OCI-LY1 (cell line): ENCODE data around the gene CLRN3.

Experiments used
- H2AFZ ChIP-seq: fragments of 200-600 bp; sonication (generic), shearing (Covaris generic); 2 replicates; pipeline ENCODE4 v1.6.0; 2014; ENCODE audit warnings: antibody characterized with exemption, mild to moderate bottlenecking, low read length
- H3F3A ChIP-seq: fragments of 200-600 bp; sonication (generic), shearing (Covaris generic); 2 replicates; pipeline ENCODE4 v1.6.0; 2014; ENCODE audit warnings: mild to moderate bottlenecking, antibody characterized with exemption, low read length, moderate library complexity; ENCODE audit not compliant: insufficient read depth
- H3K27ac ChIP-seq: fragments of 200-600 bp; sonication (generic); 2 replicates; pipeline ENCODE4 v1.5.1; 2014; ENCODE audit warnings: low read length, mixed run types, mild to moderate bottlenecking, low read depth; ENCODE audit not compliant: poor library complexity, severe bottlenecking
- H3K27me3 ChIP-seq: fragments of 200-600 bp; sonication (generic); 2 replicates; pipeline ENCODE4 v1.6.0; 2014; ENCODE audit warnings: antibody characterized with exemption, mild to moderate bottlenecking, low read length, moderate library complexity; ENCODE audit not compliant: insufficient read depth
- H3K36me3 ChIP-seq: fragments of 200-600 bp; sonication (generic); 2 replicates; pipeline ENCODE4 v1.6.1; 2014; ENCODE audit warnings: mild to moderate bottlenecking, antibody characterized with exemption, low read length, moderate library complexity, mixed read lengths; ENCODE audit not compliant: insufficient read depth
- H3K4me1 ChIP-seq: fragments of 200-600 bp; sonication (generic); 2 replicates; pipeline ENCODE4 v1.5.1; 2014; ENCODE audit warnings: mild to moderate bottlenecking, low read length, moderate library complexity; ENCODE audit not compliant: insufficient read depth, severe bottlenecking
- H3K4me2 ChIP-seq: fragments of 200-600 bp; sonication (generic), shearing (Covaris generic); 2 replicates; pipeline ENCODE4 v1.6.1; 2014; ENCODE audit warnings: low read length
- H3K4me3 ChIP-seq: fragments of 200-600 bp; sonication (generic); 2 replicates; pipeline ENCODE4 v1.5.1; 2014; ENCODE audit warnings: low read length, low read depth, mild to moderate bottlenecking, mixed read lengths; ENCODE audit not compliant: poor library complexity, severe bottlenecking
- H3K79me2 ChIP-seq: fragments of 200-600 bp; shearing (Covaris generic); 2 replicates; pipeline ENCODE4 v1.6.1; 2016; ENCODE audit warnings: mixed run types, low read length, mixed read lengths; ENCODE audit not compliant: insufficient read depth
- H3K9ac ChIP-seq: fragments of 200-600 bp; sonication (generic), shearing (Covaris generic); 2 replicates; pipeline ENCODE4 v1.6.1; 2014; ENCODE audit warnings: mild to moderate bottlenecking, low read length, mixed read lengths
- H3K9me2 ChIP-seq: fragments of 200-600 bp; sonication (generic), shearing (Covaris generic); 2 replicates; pipeline ENCODE4 v1.6.1; 2014; ENCODE audit warnings: low read depth, mild to moderate bottlenecking, low read length, mixed read lengths
- H3K9me3 ChIP-seq: fragments of 200-600 bp; shearing (Covaris generic); 2 replicates; pipeline ENCODE4 v1.6.1; 2014; ENCODE audit warnings: low read length, mixed read lengths
- H4K20me1 ChIP-seq: fragments of 200-600 bp; sonication (generic), shearing (Covaris generic); 2 replicates; pipeline ENCODE4 v1.6.0; 2016; ENCODE audit warnings: mild to moderate bottlenecking, low read length; ENCODE audit not compliant: insufficient read depth
- CTCF ChIP-seq: fragments of 200-600 bp; sonication (generic), shearing (Covaris generic); IDR thresholded peaks from 2 replicates; pipeline ENCODE4 v1.5.1; 2017; ENCODE audit warnings: mild to moderate bottlenecking, antibody characterized with exemption, low read length, moderate library complexity, mixed read lengths
- EZH2 ChIP-seq: fragments of 200-600 bp; sonication (generic), shearing (Covaris generic); IDR thresholded peaks from 2 replicates; pipeline ENCODE4 v1.8.0; 2017; ENCODE audit warnings: borderline replicate concordance, mixed run types, mild to moderate bottlenecking, antibody characterized with exemption, low read length, moderate library complexity, mixed read lengths

The CLRN3 gene

DNA sequence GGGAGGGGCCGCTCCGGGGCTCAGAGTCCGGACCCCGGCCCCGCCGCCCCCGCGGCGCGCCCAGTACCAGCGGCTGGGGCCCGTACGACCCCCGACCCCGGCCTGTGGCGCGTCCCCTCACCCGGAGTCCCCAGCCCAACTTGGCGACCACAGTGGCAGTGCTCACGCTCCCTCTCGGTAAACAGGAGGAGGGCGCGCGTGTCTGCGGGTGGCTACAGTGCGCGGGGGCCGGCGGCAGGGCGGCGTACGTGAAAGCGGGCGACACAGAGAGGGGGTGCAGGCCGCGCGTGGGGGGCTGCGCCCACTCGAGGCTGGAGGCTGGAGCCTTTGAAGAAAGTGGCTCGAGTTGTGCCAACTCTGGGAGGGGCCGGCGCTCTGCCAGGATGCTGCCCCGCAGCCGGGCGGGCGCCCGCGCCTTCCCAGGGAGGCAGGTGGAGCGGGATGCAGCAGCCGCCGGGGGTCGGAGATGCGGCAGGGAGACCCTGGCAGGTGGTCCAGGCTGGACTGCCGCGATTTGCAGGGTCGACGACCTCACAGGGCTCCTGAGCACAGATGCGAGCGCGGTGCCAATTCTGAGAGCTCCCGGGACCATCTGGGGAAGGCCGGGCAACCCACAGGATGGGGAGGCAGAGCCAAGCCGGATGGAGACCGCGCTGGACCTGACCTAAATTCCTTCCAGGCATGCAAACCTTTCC is 14.8 kb upstream of the CLRN3 start:
- no peak overlapping the region for H3K4me3 ChIP-seq
- no peaks in the 10 kb centered on the region for H3K79me2 ChIP-seq
- no peak overlapping the region for H3K4me2 ChIP-seq
- no peaks in the 10 kb centered on the region for H3K9me3 ChIP-seq
- TF ChIP-seq EZH2 (no peak), CTCF (no peak)
- no peaks in the 10 kb centered on the region for H3K9me2 ChIP-seq
- no peak overlapping the region for H3K27ac ChIP-seq
- H3K9ac ChIP-seq, result no peak overlapping the region
- H3F3A ChIP-seq, result no peaks in the 10 kb centered on the region
- H4K20me1 ChIP-seq, result no peaks in the 10 kb centered on the region
- H3K4me1 ChIP-seq, result no peaks in the 10 kb centered on the region
- no peaks in the 10 kb centered on the region for H3K27me3 ChIP-seq
- no peak overlapping the region for H2AFZ ChIP-seq
- no peaks in the 10 kb centered on the region for H3K36me3 ChIP-seq

GRCh38 chr10:127906548-127907377 is 14.0 kb upstream of the CLRN3 start, which contains the start of gene PTPRE:
Gene PTPRE (plus strand): TSS chr10:127907103. CDS start chr10:128040882, 133,779 bp downstream.
- H3K79me2 ChIP-seq, result no peaks in the 10 kb centered on the region
- H3K9me2 ChIP-seq, result no peaks in the 10 kb centered on the region
- no peak within 1 kb of the TSS for H3K9ac ChIP-seq
- H3K4me3 ChIP-seq, result no peak within 1 kb of the TSS
- no peak within 1 kb of the TSS for H2AFZ ChIP-seq
- no peaks in the 10 kb centered on the region for H4K20me1 ChIP-seq
- H3K27ac ChIP-seq, result no peak within 1 kb of the TSS
- no peak within 1 kb of the TSS for H3K4me2 ChIP-seq
- no peaks in the 10 kb centered on the region for H3F3A ChIP-seq
- TF ChIP-seq CTCF, result no peak; the same call in 1 of the 2 replicates
- TF ChIP-seq EZH2, result no peak
- no peaks in the 10 kb centered on the region for H3K4me1 ChIP-seq
- H3K36me3 ChIP-seq, result no peaks in the 10 kb centered on the region
- no peaks in the 10 kb centered on the region for H3K9me3 ChIP-seq
- no peaks in the 10 kb centered on the region for H3K27me3 ChIP-seq

DNA sequence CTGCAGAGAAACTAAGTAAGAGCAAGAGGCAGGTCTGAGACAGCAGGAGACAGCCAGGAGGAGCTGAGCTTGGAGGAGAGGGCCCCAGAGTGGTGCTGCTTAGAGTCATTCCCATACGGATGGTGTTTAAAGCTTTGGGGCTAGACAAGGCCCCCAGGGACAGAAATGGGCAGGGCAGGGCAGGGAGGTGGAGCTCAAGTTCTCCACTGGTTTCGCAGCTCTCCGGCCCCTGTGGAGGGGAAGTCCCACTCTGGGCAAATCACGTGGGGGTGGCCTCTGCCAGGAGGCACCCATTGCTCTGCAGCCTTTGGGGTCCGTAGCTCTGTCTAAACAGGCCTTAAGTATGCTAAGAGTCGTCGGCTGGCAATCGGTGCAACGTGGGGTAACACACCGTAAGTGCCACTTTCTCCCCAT is 13.1 kb upstream of the CLRN3 start:
- Histone ChIP-seq H3K36me3 (no peaks in the 10 kb centered on the region), H4K20me1 (no peaks in the 10 kb centered on the region), H3K4me3 (no peak overlapping the region), H3K9me2 (no peaks in the 10 kb centered on the region), H3F3A (no peaks in the 10 kb centered on the region), H3K9ac (no peak overlapping the region), H3K4me2 (no peak overlapping the region), H2AFZ (no peak overlapping the region), H3K79me2 (no peaks in the 10 kb centered on the region), H3K27ac (no peak overlapping the region), H3K27me3 (no peaks in the 10 kb centered on the region), H3K9me3 (no peaks in the 10 kb centered on the region), H3K4me1 (no peaks in the 10 kb centered on the region)
- TF ChIP-seq CTCF, result no peak
- TF ChIP-seq EZH2, result no peak
